ENCODE measurements around the gene KLF7.

DNA sequence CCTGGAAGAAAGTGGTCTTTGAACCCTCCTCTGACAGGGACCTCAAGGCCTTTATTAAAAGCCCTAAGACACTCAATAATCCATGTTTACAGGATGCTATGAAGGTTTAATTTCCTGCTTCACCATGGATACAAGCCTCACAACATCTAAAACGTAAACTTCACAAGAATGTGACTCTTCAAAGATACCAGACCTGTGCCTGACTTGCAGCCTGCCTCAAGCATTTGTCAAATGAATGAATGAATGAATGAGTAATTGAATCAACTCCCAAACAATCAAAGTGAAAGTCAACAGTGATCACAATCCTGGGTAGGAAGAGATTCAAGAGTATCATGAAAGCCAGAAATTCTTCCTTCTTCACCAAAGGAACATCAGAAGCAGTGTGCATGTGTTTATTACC is 30.4 kb downstream of the KLF7 start:
- TF ChIP-seq POLR2A (IDR thresholded peaks at IDR 0.05): no peak
- TF ChIP-seq, protein P1, sequence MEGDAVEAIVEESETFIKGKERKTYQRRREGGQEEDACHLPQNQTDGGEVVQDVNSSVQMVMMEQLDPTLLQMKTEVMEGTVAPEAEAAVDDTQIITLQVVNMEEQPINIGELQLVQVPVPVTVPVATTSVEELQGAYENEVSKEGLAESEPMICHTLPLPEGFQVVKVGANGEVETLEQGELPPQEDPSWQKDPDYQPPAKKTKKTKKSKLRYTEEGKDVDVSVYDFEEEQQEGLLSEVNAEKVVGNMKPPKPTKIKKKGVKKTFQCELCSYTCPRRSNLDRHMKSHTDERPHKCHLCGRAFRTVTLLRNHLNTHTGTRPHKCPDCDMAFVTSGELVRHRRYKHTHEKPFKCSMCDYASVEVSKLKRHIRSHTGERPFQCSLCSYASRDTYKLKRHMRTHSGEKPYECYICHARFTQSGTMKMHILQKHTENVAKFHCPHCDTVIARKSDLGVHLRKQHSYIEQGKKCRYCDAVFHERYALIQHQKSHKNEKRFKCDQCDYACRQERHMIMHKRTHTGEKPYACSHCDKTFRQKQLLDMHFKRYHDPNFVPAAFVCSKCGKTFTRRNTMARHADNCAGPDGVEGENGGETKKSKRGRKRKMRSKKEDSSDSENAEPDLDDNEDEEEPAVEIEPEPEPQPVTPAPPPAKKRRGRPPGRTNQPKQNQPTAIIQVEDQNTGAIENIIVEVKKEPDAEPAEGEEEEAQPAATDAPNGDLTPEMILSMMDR (IDR thresholded peaks at IDR 0.05): no peak
